Measurements from ENCODE around the gene SH2D7.

The SH2D7 gene

DNA sequence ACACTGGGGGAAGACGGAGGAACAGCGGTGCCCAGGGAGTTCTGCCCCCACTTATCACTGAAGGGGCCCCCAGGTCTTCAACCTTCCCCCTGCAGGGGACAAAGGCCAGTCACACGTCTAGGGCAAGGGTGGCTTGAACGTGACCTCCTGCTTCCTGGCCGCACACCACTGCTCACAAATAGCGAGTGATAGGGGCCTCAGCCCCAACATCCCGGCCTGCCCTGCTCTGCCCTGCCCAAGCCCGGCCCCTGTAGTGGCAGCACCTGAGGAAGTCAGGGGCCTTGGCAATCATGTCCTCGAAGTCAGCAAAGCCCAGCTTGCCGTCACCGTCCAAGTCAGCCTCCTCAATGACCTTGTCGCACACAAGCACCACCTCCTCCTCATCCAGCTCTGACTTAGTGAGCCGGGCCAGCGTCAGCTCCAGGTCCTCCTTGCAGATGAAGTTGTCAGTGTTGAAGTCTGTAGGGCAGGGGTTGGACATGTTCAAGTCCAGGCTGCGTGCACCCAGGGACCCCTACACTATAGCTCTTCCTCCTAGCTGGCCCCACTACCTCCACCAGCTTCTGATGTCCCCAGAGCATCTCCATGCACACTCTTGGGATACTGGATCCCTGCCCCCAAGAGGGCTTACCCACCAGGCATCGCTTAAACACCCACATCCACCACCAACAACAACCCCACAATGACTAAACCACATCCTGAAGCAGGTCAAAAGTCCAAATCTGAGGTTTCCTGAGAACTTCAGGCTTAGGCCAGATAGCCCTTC, 13.3 kb downstream of the SH2D7 start:
- no peak for DNase-seq

DNA sequence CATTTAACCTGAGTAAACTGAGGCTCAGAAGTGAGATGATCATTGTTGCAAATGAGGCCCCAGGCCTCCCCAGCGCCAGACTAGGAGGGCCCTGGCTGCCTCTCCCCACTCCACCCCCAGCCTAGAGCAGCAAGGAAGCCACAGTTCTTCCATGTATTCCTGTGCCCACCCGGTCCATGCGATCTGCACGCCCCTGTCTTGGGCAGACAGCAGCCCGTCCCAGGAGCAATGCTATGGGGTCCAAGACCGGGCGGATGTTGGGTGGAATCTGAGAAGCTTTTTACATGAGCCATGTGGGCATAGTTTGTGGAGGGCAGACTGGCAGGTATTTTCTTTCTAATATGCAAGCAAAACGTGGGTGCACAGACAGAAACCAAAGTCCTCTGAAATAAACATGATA, 15.1 kb downstream of the SH2D7 start:
- no peak for DNase-seq

DNA sequence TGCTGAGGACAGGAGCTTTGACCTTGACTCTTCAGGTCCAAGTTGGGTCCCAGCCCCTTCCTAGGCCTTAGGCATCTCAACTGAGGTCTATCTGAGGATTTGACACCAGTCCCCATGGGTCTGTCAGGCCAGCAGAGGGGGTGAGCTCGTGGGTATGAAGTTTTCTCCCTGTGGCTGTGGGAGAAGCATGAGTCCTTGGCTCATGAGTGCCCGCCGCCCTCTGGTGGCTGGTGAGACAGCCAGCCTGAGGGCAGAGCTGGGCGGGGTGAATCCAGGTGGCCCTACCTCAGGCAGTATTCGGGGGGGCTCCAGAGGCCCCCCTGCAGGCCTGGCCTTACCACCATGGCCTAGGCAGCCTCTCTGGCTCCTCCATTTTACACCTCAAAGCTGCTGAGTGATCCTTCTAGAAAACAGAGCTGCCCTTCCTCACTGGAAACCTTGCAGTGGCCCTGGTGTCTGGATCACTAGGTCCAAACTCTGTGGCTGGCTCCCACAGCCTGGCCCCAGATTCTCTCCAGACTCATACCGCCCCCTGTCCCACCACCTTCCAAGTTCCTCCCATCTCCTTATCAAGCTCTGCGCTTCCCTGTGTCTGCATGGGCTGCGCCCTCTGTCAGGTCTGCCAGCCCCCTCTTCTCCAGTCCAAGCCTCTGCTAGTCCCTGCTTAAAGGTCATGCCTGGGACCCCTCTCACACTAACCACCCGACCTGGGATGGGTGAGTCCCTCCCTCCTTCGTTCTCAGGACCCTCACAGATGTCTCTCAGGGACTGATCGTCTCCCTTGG, 16.1 kb downstream of the SH2D7 start:
- DNase-seq: peak; percentile 71

DNA sequence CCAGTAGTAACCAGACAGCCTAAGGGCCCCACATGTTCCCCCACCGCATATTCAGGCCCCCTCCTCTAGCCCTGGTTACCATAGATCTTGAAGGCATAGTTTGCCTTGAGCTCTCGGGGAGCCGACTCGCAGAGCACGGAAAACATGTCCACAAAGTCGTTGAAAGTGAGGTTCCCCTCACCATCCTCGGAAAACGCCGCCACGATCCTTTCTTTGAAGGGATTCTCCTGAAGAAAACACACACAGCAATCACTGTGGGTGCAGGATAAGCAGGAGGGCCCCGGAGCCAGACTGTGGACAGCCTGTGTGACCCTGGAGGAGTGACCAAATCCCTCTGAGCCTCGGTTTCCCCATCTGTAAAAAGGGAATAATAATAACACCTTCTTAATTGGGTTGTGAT, 16.8 kb downstream of the SH2D7 start:
- no peak for DNase-seq

DNA sequence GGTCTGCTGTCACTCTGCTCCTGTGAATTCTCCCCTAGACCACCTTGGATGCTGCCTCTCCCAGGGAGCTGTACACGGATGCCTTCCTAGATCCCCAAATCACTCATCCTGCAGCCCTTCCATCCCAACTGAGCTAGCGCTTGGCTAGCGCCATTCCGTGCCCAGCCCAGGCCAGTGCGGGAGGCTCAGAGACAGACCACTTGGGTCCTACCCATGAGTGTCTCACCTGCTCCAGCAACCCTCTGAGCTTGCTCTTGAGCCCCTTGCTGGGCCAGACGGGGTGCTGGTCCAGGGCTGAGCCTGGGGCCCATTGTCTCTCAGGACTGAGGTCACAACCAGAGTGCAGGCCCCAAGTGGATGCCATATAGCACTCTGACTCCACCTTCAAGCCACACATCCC, 17.7 kb downstream of the SH2D7 start:
- DNase-seq: no peak

DNA sequence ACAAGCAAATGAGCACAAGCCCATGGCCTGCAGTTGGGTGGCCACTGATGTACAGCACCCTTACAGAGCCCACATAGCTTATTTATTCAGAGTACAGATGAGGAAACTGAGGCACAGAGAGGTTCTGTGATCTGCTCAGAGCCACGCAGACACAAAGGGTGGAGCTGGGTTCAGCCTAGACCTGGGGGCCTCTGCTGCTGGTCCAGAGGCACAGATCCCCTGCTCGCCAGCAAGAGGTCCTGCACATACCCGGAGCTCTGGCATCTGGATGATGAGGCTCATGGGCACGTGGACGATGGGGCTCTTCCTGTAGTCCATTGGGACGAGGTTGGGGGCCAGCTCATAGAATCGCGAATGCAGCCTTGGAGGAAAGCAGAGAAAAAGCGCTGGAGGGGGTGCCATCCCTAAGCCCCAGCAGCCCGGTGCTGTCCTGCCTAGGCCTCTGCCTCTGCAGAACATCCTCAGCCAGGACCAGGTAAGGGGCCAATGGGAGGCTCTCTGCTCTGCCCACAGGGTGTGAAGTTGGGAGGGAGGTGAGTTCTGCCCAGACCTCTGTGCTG, 18.6 kb downstream of the SH2D7 start:
- DNase-seq: no peak

DNA sequence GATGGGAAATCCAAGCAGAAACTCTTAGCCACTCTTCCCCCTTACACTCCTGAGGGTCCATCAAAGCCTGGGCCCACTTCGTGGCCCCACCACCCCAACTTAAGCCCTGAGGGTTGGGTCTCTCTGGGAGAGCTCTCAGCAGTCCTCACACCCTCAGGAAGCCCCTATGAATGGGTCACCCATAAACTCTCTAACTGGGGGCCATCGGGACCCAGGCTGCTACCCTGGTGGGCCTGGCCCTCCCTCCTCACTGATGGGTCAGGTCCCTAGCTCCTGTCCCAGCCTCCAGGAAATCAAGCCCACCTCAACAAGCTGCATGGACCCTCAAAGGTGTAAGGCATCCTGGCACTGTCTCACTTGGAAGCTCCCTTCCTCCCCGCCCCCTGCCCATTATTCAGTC, 19.4 kb downstream of the SH2D7 start:
- no peak for DNase-seq

DNA sequence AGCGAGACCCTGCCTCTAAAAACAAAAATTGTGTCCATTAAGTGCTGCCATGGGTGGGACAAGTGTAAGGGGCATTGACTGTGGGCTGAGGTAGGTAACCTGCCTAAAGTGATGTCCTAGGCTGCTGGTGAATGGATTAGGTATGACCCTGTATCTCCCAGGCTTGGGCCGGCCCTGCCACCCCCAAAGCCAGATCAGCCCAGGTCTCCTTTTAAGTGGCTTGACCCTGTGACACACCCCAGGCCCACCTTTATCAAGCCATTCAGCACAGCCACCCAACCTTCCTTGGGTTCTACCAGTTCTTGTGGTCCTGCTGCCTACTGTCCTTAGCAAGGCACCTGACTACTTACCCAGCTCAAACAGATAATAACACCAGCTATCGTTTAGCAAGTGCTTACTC, 20.2 kb downstream of the SH2D7 start:
- no peak for DNase-seq

DNA sequence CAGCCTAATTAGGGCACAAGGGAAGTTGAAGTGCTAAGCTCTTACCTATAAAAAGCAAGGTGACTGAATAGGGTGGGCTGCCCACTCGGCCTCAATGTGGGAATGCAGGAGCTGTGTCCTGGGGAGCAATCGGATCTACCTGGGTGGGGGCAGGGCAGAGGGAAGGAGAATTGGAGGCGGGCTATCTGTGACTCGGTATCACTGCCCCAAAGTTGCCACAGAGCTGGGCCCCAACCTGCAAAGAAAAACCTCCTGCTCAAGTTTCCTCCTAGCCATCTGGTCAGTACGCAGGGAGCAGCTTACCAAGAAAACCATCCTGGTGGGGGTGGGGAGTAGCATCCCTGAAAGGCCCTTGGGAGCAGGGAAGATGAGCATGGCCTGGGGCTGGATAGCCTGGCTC, 28.2 kb downstream of the SH2D7 start:
- DNase-seq: peak; percentile 77

DNA sequence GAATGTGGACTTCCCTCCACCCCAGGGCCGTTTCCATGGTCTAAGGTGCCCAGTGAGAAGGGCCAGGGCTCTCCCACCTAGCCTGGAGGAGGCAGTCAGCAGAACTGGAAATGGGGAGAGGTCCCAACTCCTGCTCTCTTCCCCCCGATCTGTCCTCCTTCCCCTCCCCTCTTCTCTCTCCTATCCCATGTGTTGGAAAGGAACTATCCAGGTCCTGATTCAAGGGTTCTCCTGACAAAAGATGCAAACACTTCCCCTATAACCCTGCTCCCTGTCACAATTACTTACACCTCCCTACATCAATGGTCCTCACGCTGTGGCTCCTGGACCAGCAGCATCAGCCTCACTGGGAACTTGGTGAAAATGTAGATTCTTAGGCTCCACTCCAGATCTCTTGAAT, 32.9 kb downstream of the SH2D7 start:
- no peak for DNase-seq

DNA sequence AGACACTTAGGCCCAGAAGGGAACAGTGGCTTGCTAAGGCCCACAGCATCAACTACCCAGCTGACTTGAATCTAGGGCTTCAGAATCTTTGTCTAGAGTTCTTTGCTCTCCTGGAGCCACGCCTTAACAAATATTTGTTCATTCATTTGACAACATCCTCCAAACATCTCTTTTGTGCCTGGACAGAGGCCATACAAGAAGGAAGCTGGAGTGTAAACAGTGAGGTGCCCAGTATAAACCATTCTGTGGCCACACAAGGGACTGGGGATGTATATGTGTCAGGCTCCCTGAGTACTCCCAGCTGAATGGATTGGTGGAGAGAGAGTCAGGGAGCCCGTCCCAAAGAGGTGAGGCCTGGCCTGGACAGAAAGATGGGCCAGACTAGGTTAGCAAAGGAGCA, 35.5 kb downstream of the SH2D7 start:
- no peak for DNase-seq

DNA sequence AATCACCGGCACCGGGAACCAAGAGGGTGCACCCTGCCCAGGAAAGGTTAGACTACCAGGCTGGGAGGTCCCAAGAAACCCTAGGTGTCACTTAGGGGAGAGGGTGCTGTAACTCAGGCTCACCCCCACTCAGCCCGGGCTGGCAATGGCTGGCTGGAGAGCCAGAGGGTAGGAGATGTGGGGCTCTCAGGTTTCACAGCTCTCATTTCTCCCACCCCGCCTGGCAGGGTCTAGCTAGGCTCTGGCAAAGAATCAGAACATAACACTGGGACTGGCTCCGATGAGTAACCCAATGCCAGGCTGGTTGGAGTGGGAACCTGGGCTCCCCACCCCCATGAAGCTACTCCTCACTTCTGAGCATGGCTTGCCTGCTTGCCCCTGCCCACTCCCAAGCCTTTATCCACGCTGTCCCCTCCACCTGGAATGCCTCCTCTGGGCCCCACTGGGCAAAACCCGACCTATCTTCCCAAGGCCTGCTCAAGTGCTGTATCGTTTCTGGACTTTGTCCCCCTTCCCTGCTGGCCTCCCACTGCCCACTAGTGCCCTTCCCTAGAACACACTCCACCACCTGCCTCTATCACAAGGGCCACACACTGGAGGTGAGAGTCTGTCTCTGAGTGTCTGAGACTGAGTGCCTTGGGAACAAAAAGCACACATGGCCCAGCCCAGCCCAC, 36.9 kb downstream of the SH2D7 start:
- peak; percentile 60 for DNase-seq

DNA sequence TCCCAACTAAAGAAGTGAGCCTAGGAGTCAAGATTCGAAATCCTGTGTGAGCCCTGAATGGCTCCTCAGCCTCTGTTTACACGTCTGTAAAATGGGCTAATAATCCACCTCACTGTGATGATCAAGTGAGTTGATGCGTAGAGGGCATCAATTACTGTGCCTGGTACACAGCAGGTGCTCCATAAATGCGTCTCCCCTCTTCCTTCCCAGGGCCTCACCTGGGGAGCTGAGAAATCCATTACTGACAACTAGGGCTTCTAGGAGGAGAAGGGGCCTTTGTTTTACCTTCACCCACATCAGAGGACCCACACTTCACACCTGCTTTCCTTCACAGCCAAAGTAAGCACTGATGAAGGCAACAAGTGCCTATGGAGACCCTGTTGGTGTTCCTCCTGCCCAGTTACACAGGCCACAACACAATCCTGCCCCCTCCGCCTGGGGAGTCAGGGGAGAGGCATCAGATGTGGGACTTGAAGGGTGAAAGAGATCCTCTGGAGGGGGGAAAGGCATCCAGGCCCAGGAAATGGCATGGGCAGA, 37.5 kb downstream of the SH2D7 start:
- DNase-seq: no peak

DNA sequence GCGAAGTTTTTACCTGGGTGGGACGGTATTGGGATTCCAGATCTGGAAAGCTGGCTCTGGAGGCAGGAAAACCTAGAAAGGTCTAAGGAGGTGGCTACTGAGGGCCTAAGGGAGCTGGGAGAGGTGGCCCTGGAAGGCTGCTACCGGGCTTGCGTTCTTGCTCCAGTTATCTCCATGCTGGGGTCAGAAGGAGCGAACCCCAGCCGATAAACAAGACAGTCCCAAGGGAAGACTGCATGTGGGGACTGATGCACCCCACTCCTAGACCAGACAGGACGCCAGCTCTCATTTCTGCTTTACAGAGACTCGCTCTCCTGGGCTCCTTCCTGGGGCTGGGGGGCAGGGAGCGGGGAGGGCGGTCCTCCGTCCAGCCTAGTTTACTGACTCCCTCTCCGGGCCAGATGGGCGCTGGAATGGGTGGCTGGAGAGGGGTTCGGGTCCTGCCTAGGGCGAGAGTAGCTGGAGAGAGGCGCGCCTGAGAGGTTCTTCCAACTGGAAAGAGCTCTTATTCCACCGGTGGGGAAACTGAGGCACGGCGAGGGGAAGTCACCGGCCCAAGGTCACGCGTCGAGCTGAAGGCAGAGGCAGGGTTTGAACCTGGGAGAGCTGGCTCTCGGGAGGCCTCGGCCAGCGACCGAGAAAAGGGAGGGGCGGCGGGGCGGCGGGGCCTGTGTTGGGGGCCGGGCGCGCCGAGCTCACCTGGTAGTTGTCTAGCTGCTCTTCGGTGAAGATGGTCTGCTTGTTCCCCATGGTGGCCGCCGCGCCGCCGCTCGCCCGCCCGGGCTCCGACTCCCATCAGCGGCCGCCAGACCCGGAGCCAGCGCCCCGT, 38.3 kb downstream of the SH2D7 start:
- no peak for DNase-seq

DNA sequence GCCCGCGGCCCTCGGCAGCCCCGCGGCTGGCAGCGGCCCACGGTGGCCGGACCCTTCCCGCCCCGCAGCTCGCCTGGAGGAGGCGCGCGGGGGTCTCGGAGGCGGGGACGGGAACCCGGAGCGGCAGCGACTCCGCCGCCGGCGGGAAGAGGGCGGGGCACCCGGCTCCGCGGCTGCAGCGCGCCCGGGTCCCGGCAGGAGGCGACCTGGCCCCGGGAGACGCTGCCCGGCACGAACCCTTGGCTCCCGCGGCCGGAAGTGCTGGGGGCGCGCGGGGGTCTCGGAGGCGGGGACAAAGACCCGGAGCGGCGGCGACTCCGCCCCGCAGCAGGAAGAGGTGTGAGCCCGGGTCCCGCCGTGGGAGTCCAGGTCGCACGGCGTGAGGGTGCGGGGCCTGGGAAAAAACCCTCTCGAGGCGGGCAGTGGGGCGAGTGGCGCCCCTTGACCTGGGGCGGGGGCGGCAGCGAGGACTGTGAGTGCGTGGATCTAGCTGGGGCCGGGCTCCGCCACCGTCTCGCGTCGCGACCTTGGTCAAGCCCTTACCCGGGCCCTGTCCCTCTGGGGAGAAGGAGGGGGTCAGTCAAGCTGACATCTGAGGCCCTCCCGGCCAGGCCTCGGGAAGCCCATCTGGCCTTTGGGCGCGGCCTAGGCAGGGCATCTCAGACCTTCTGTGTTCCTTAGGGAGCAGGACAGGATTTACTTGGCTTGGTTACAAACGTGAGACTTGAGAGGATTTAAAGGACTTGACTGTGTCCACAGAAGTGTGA, 39.1 kb downstream of the SH2D7 start, which contains the start of gene CIB2:
Gene CIB2, minus strand, starts transcription at position 151 of the 767 bp plus-strand sequence. CDS start 230 bp downstream, outside the sequence.
- DNase-seq: peak; percentile 78

DNA sequence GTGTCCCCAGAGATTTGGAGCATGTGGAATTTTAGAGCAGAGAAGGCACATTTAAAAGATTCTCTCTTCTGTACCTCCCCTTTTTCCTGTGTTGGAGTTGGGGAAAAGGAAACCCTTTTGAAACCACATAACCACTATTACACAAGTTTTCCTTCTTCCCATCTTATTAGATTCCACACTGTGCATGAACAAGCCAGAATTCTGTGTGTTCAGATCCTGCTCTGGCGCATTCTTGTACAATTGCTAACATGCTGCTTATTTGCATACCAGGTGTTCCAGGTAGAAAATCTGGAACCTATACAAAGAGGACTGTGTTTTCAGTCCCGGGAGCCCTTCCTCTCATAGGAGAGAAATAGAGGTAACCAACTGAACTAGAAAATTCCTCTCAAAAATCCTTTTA, 41.4 kb downstream of the SH2D7 start:
- no peak for DNase-seq

DNA sequence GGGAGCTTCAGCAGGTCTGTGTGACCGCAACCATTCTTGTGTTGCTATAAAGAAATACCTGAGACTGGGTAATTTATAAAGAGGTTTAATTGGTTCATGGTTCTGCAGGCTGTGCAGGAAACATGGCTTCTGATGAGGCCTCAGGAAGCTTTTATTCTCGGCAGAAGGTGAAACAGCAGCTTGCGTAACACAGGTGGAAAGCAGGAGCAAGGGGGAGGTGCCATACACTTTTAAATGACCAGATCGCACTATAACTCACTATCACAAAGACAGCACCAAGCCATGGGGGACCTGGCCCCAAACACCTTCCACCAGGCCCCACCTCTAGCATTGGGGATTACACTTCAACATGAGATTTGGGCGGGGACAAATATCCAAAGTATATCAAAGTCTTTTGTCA, 47.2 kb downstream of the SH2D7 start:
- no peak for DNase-seq

DNA sequence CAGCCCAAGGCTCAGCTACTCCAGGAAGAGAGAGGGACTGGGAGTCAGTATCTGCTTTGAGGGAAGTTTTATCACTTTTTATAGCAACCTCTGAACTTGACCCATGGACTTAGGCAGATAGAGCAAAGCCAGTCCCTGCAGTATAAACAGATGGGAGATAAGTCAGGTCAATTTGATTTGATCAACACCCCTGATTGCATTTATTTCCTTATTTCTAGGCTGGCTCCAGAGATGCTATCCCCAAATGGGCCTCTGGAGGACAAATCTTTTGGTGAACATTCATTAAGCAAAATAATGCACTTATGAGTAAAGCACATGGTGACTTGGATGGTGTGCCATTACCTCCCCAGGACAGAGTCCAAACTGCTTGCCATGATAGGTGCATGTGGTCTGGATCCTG, 47.9 kb downstream of the SH2D7 start:
- DNase-seq: no peak

DNA sequence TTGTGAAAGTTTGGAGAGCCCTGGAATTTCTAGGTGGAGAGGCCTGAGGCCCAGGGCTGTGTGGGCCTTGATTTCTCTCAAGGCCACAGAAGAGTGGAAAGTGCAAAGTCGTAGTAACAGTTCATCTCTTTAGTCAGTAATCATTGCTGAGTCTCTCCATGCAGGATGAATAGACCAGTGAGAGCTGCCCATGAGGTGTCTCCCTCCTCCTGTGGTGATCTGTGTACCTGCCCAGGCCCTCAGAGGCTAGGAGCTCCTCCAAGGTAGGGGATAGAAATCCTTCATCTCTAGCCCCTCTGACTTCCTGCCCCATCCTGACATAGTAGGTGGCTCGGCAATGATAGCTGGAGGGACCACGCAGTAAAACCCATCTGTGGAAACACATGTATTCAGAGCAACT, 50.0 kb downstream of the SH2D7 start:
- no peak for DNase-seq

DNA sequence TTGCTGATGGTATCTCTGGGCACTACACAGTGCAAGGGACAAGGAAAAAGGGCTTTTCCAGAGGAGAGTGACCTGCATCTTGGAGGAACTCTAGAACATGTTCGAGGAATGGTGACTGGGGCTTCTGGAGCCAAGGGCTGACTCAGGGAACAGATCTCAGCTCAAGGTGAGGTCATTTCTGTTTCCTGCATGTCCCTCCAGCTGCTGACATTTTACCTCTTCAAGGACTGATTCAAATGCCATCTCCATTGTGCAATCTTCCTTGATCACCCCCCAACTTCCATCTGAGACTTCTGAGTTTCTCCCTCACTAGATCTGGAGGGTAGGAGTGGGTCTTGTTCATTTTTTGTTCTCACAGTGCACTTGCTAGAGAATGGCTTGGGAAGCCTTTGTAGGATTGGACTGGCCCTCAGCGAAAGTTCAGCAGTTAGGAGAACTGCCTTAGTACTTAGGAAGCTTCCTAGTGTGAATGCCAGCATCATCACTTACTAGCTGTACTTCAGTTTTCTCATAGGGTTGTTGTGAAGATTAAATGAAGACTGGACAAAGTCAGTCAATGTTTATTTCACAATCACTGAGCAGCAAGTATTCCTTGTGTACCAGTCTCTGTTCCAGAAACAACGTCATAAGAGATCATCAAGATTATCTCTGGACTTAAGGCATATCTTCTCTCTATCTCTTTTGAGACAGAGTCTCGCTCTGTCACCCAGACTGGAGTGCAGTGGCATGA, 54.2 kb downstream of the SH2D7 start:
- no peak for DNase-seq

DNA sequence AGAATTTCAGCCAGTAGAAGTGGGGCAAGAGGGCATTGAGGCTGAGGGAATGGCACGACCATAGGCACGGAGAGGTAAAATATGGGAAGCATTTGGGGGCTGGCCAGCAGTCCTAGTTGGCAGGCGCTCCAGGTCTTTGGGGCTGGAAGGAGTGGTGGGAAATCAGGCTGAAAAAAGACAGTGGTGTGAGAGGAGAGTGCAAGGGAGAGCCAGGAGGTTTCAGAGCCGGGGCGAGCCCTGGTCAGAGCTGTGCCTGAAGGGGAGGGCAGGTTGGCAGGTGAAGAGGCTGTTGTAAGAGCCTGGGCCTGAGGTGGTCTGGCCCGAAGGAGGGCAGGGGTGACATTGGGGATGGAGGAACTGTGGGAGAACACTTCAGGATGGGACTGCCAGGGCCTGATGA, 55.2 kb downstream of the SH2D7 start:
- DNase-seq: no peak

All from NCI-H2171 (cell line).